ENCODE results near the gene DHH. TPM values are rescaled to one million over a fixed set of nuclear protein-coding genes. Genes with fewer than 3 reads are reported as not detected.
"Not testable (repeated sequence)": the region's sequence is repeated elsewhere in the genome, so short reads cannot be mapped to it uniquely, and the experiment has no call there.

DHH gene
- total RNA-seq, 1 experiment from 2014 or later = 0.13 TPM

DNA sequence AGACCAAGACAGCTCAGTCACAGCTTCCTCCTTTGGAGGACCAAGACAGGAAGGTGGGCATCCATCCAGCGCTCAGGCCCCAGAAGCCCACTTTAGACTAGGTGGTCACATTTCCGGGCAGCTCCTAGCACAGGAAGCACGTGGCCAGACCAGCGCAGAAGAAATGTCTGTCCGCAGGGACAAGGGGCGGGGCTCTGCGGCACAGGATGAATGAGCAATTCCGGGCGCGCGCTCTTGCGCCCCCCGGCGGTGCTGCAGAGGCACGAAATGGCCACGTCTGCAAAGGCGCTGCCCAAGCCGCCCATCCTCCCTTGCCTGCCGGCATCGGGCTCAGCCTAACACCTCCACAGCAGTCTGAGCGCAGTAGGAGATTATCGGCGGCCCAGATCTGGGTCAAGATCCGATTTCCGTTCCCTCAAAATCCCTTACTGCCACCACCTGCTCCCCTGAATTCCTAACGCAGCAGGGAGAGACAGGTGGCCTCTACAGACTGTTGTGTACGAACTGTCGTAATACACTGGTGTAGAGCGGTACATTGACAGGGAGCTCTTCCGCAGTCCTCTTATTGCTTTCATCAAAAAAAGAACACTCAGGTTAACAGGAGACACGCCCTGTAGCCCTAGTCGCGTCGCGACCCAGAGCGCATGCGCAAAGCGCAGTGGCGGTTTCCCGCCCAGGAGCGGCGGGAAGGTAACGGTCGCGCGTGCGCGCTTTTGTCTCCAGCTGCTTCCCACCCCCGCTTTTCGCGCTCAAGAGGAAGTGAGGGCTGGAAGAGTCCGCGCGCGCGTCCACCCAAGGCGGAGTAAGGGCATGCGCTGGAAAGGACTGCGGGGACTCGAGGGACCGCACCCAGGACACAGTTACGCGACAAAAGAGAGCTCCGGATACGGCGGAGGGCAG lies 35.8 kb upstream of the DHH start:
- no peak for TF ChIP-seq EZH2 (IDR thresholded peaks at IDR 0.05; ENCODE audit: low read depth)
- TF ChIP-seq, protein P1, sequence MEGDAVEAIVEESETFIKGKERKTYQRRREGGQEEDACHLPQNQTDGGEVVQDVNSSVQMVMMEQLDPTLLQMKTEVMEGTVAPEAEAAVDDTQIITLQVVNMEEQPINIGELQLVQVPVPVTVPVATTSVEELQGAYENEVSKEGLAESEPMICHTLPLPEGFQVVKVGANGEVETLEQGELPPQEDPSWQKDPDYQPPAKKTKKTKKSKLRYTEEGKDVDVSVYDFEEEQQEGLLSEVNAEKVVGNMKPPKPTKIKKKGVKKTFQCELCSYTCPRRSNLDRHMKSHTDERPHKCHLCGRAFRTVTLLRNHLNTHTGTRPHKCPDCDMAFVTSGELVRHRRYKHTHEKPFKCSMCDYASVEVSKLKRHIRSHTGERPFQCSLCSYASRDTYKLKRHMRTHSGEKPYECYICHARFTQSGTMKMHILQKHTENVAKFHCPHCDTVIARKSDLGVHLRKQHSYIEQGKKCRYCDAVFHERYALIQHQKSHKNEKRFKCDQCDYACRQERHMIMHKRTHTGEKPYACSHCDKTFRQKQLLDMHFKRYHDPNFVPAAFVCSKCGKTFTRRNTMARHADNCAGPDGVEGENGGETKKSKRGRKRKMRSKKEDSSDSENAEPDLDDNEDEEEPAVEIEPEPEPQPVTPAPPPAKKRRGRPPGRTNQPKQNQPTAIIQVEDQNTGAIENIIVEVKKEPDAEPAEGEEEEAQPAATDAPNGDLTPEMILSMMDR (conservative IDR thresholded peaks at IDR 0.05) = peak; percentile 82
- no peaks in the 10 kb centered on the region for H4K20me1 ChIP-seq (ENCODE audit: insufficient read depth)
- intact Hi-C loops (cut with micrococcal nuclease; ENCODE audit: unreplicated experiment) = loop anchor here (1.0 to 5.0 kb wide), 2 partner anchors 72 to 105 kb away; no protein-coding TSS in a partner anchor
- H2AFZ ChIP-seq = peak overlapping the region; percentile 95
- H3K27ac ChIP-seq = peak overlapping the region; percentile 94
- H3K9me3 ChIP-seq (ENCODE audit: insufficient read depth, low read depth) = no peaks in the 10 kb centered on the region
- peaks cover 38% of the 10 kb centered on the region for H3K79me2 ChIP-seq (ENCODE audit: low read depth)
- peak; percentile 83 to 89 for DNase-seq
- H3K4me3 ChIP-seq = peak overlapping the region; percentile 84
- no peaks in the 10 kb centered on the region for H3K27me3 ChIP-seq (ENCODE audit: insufficient read depth, low read depth)
- peaks cover 11% of the 10 kb centered on the region; the same call in 1 of the 2 replicates for H3K36me3 ChIP-seq (ENCODE audit: low read depth)
- H3K4me1 ChIP-seq (replicated peaks; ENCODE audit: insufficient read depth) = peaks cover 26% of the 10 kb centered on the region
- peaks cover 64% of the 10 kb centered on the region for H3F3A ChIP-seq (ENCODE audit: insufficient read depth, low read depth)
- POLR2A ChIA-PET (ENCODE audit: unreplicated experiment) = interaction anchor here (0.5 to 1.2 kb wide), 8 partner anchors 42 to 167 kb away, joined by 3 to 16 read pairs (median 7); no protein-coding TSS in a partner anchor
- H3K4me2 ChIP-seq = peak overlapping the region; percentile 79
- H3K9me2 ChIP-seq (ENCODE audit: insufficient read depth) = no peaks in the 10 kb centered on the region
- BruUV-seq (replicated peaks) = TSS peak; percentile 50
- CTCF ChIA-PET = interaction anchor here (0.6 to 2.7 kb wide), 9 partner anchors 9 to 137 kb away, joined by 3 to 23 read pairs (median 3); partner anchors contain the start of gene RHEBL1

DNA sequence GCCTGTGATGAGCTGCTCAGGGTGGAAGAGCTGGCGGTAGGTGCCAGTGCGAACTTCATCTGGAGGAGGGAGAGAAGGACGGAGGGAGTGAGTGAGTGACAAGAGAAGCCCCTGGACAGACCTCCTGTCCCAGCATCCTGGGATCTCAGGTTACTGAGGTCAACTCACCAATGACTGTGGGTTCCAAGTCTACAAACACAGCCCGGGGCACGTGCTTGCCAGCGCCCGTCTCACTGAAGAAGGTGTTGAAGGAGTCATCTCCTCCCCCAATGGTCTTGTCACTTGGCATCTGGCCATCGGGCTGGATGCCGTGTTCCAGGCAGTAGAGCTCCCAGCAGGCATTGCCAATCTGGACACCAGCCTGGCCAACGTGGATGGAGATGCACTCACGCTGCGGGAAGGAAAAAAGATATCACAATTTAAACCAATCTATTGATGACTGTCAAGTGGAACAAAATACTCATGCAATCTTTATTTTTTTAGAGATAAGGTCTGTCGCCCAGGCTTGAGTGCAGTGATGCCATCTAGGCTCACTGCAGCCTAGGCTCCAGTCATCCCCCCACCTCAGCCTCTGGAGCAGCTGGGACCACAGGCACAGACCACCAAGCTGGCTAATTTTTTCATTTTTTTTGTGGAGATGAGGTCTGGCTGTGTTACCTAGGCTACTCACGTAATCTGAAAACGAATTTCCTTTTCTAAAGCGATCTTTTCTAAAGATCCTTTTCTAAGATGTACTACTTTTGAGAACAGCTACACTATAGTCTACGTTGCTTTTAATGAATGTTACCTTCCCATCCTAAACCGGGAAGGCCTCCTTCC lies 34.9 kb upstream of the DHH start:
- no TSS peak for BruUV-seq (replicated peaks)

DNA sequence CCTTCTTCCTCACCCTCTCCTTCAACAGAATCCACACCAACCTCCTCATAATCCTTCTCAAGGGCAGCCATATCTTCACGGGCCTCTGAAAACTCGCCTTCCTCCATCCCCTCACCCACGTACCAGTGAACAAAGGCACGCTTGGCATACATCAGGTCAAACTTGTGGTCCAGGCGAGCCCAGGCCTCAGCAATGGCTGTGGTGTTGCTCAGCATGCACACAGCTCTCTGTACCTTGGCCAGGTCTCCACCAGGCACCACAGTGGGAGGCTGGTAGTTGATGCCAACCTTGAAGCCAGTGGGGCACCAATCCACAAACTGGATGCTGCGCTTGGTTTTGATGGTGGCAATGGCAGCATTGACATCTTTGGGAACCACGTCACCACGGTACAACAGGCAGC lies 33.4 kb upstream of the DHH start:
- H3K9me3 ChIP-seq (ENCODE audit: insufficient read depth, low read depth); H3K4me3 ChIP-seq; H3K27me3 ChIP-seq (ENCODE audit: insufficient read depth, low read depth); H3K4me2 ChIP-seq; DNase-seq; intact Hi-C loops (cut with micrococcal nuclease; ENCODE audit: unreplicated experiment); H3K27ac ChIP-seq; H3K9me2 ChIP-seq (ENCODE audit: insufficient read depth); POLR2A ChIA-PET (ENCODE audit: unreplicated experiment); H4K20me1 ChIP-seq (ENCODE audit: insufficient read depth); H2AFZ ChIP-seq; BruUV-seq (replicated peaks): not testable (repeated sequence)
- H3K36me3 ChIP-seq (ENCODE audit: low read depth) = peaks cover 11% of the 10 kb centered on the region; the same call in 1 of the 2 replicates
- peaks cover 24% of the 10 kb centered on the region for H3K4me1 ChIP-seq (replicated peaks; ENCODE audit: insufficient read depth)
- CTCF ChIA-PET = interaction anchor here (0.6 to 1.0 kb wide), 2 partner anchors 32 to 64 kb away, joined by 3 to 6 read pairs; no protein-coding TSS in a partner anchor
- peaks cover 71% of the 10 kb centered on the region for H3F3A ChIP-seq (ENCODE audit: insufficient read depth, low read depth)
- peaks cover 33% of the 10 kb centered on the region for H3K79me2 ChIP-seq (ENCODE audit: low read depth)

More for the DNA sequence above, 34.9 kb upstream of the DHH start:
- peaks cover 38% of the 10 kb centered on the region for H3K79me2 ChIP-seq (ENCODE audit: low read depth)
- no peaks in the 10 kb centered on the region for H3K9me2 ChIP-seq (ENCODE audit: insufficient read depth)
- ChIA-PET CTCF (interaction anchor here (0.6 to 2.7 kb wide), 8 partner anchors 8 to 138 kb away, joined by 3 to 23 read pairs (median 3); partner anchors contain the start of gene RHEBL1), POLR2A (ENCODE audit: unreplicated experiment) (no interaction called here)
- H3K27me3 ChIP-seq (ENCODE audit: insufficient read depth, low read depth) = no peaks in the 10 kb centered on the region
- H3K4me1 ChIP-seq (replicated peaks; ENCODE audit: insufficient read depth) = peaks cover 26% of the 10 kb centered on the region
- H2AFZ ChIP-seq = peak overlapping the region; percentile 95
- H4K20me1 ChIP-seq (ENCODE audit: insufficient read depth) = no peaks in the 10 kb centered on the region
- peaks cover 66% of the 10 kb centered on the region for H3F3A ChIP-seq (ENCODE audit: insufficient read depth, low read depth)
- intact Hi-C loops (cut with micrococcal nuclease; ENCODE audit: unreplicated experiment) = loop anchor here (1.0 to 5.0 kb wide), 2 partner anchors 73 to 106 kb away; no protein-coding TSS in a partner anchor
- H3K27ac ChIP-seq = peak overlapping the region; percentile 94
- H3K36me3 ChIP-seq (ENCODE audit: low read depth) = peaks cover 11% of the 10 kb centered on the region; the same call in 1 of the 2 replicates
- no peaks in the 10 kb centered on the region for H3K9me3 ChIP-seq (ENCODE audit: insufficient read depth, low read depth)
- H3K4me3 ChIP-seq = peak overlapping the region; percentile 84
- TF ChIP-seq, protein P1 (conservative IDR thresholded peaks at IDR 0.05) = no peak
- no peak for TF ChIP-seq EZH2 (IDR thresholded peaks at IDR 0.05; ENCODE audit: low read depth)
- H3K4me2 ChIP-seq = peak overlapping the region; percentile 79
- no peak for DNase-seq

Data from PC-9 (cell line).